GM21367 (cell line): ENCODE results near the gene CDC40.
"Not testable (repeated sequence)": the region's sequence is repeated elsewhere in the genome, so short reads cannot be mapped to it uniquely, and the experiment has no call there.

Experiments
- ATAC-seq: cut with Tn5 transposase; IDR thresholded peaks from one replicate; pipeline ENCODE4 v1.9.1; 2021; ENCODE audit not compliant: unreplicated experiment

Gene CDC40

DNA sequence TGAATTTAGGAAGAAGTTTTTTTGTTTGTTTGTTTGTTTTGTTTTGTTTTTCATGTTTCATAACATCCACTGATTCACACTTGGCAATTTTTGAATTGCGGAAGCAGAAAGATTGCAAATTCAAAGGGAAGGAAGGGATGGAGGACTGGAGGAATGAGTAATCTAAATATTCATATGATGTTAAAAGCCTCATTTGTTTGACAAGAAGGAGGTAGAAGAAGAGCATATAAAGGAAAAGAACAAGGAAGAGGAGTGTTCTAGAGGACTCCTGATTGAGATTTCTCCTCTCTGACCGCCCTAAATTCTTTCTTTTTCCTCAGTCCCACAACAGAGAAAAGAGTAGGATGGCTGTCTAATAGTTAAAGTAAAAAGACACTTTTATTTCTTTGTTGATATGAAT is 89.4 kb downstream of the CDC40 start:
- ATAC-seq = no peak

DNA sequence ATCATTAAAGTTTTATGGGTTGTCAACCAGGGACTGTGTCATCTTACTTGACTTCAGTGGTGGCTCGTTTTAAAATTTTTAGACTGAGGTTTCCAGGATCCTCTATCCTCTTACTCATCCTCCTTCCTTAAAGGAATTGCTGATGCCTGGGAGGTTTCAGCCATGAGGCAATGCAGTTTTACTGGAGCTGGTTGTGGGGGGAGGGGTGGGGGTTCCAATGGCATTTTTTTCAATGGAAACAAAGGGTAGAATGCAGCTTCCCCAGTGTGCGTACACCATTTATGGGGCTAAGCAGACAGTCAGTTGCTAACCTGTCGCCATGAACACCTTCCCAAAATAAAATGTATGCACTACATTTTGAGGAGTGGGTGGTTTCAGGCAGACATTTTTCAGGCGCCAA is 89.9 kb downstream of the CDC40 start:
- ATAC-seq = no peak

DNA sequence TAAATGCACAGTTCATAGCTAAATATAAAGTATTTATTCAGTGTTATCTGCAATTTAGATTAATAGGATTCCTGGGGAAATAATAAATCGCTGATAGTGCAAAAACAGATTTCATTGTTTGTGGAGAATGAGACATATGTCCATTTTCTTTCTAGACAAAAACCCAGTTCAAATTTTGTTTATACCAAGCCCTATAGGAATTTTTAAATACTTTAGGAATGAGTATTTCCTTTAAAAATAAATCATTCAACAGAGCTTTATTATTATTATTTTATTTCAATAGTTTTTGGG is 91.5 kb downstream of the CDC40 start:
- no peak for ATAC-seq

DNA sequence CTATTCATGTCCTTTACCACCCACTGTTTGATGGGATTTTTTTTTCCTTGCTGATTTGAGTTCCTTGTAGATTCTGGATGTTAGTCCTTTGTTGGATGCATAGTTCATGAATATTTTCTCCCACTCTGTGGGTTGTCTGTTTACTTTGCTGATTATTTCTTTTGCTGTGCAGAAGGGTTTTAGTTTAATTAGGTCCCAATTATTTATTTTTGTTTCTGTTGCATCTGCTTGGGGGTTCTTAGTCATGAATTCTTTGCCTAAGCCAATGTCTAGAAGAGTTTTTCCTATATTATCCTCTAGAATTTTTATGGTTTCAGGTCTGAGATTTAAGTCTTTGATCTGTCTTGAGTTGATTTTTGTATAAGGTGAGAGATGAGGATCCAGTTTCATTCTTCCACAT is 92.6 kb downstream of the CDC40 start:
- ATAC-seq = not testable (repeated sequence)

DNA sequence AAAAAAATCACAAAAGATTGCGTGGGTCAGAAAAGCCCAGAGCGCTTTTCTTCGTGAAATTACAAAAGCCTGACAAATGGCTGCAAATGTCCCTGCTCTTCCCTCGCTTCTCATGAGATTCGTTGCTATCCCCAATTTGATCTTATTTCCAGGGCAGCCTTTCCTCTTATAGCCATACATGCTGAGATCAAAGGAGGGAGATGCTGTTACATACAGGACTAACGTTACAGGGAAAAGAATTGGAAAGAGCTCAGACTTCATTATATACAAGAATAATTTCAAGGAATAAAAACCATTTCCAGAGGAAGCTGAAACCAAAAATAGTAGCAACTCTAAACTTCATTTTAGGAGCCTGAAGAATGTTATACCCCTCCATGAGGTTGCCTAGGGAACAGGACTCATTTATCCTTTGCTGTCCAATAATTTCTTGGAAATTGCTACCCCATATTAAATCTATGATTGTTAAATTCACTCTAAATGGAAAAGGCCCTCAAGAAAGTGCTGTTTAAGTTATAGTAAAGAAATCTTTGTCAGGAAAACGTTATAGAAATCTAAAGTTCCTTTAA is 97.0 kb downstream of the CDC40 start:
- ATAC-seq = no peak
